ENCODE measurements around the gene PLA2G2C.

DNA sequence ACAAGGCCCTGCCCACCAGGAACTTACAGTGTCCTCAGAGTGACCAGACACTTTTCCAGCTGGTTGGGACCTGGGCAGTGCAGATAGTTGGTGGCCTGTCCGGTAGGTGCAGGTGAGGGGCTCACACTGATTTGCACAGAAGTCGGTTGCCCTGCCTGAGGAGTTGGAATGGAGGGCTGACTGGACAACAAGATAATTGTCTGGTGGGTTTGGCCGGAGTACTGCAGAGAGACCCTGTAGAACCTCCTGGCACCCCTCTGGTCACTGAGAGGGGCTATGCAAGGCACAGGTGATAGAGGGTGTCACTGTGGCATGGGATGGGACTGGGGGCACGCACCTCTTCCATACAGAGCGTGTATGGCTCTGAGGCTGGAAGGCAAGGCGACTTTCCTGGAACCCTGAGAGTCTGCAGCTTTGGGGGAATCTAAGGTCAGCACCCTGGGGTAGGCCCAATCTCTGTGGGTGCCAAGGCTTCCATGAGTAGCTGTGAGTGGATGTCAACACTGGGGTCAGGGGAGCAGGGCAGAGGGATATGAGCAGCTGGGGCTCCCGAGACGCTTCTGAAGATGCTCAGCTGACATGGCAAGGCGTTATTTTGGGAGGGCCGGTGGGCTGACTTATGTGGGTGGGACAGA, 59.4 kb downstream of the PLA2G2C start:
- no peak for TF ChIP-seq CTCF (IDR thresholded peaks at IDR 0.05)
- no peak for TF ChIP-seq POLR2A (IDR thresholded peaks at IDR 0.05)
- no peak for TF ChIP-seq POLR2AphosphoS5 (IDR thresholded peaks at IDR 0.05)
